Measurements from ENCODE around the gene POU6F2.

Gene POU6F2

DNA sequence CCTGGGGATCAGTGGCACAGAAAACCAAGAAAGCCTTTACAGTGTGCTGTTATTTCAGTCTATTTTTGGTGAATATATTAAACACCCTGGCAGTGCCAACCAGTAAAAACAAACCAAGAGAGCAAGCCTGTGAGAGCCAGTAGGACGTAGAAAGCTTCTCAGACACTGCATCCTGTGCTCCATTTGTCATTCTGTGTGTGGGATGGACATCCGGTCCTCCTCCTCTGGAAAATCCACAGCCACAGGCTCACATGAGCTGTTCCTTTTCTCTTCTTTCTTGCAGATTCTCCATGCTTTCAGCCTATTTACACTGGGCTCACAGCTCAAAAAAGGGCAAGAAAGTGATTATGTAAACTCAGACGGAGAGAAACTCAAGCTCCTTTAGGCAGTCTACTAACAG lies 468.8 kb downstream of the POU6F2 start:
- no peak for DNase-seq (ENCODE audit: low spot score)

DNA sequence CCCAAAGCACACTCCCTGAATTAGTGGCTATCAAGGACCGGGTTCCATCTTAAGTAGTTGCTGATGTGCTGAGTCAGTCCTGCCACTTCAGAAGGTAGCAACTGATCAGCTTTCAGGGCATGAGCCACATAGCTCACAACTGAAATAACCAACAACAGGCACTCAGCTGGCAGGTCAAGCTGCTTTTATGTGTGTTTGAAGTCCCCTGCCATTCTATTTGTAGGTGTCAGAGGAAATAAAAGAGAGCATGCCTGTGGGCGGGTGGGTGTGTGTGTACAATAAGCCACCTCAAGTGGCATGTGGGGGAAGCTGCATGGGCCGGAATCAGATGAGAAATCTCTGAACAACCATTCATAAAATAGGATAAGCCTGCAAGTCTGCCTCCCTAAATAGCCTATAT lies 474.2 kb downstream of the POU6F2 start:
- no peak for DNase-seq (ENCODE audit: low spot score)

DNA sequence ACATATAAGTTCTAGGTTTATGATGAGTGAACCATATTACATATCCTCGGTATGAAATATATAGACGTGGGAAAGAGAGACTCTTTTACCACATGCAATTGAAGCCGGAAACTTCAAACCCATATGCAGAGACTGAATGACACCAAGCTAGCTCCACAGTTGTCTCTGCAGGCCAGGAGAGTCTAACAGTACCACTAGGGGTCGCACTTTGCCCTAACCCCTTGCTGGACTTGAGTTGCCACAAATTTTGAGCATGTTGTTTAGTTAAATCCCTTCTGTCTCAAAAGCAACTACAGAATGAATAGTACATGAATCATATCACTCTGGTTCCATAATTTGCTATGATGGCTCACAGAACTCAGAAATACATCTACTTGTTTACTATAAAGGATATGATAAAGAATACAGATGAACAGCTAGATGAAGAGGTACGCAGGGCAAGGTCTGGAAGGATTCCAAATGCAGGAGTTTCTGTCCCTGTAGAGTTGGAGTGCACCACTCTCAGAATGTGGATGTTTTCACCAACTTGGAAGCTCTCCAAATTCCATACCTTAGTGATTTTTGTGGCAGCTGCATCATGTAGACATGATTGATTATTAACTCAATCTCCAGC lies 476.1 kb downstream of the POU6F2 start:
- peak; percentile 59 for DNase-seq (ENCODE audit: low spot score)

DNA sequence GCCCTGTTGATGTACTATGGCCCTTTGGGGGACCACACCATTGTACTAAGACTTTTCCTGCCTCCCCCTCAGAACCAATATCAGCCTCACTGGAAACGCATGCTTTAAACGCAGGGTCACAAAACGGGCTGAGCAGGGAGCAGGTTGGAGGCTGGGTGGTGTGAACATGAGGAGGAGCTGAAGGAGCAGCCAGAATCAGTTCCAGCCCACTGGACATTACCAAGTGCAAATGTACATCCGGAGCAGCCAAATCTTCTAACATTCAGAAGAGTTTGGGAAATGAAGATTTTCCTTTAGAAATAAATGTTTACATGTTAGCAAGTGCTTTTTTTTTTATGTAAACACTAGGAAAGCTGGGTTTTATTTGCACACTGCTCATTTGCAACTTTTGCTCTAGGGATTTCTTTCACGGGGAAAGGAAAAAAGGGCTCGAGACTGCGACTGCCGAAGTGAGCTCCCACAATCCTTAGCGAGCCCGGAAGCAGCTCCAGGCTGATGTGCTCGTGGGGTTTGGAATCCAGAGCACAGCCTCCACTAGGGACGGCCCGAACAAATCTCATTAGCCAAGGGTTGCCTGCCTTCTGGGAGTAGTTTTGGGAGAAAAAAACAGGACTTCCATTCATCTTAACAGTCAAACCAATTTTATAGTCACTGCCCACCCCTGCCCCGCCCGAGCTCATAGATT lies 480.5 kb downstream of the POU6F2 start:
- DNase-seq (ENCODE audit: low spot score): no peak

DNA sequence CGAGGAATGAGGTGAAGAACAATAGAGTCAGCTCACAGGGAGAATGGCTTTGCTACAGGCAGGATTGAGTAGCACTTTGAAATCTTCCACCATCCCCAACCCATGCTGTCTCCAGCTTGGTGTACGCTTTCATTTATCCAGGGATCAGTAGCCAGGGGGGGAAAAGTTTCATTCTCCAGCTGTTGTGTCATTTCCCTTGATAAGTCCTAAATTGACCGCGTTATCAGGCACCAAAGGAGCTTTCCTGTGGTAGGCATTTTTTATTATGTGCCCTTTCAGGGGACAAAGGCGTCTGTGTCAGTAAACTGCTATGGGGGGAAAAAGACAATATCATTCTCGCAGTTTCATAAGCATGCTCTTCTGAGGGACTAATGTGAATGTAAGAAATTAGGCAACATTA lies 481.9 kb downstream of the POU6F2 start:
- DNase-seq (ENCODE audit: low spot score): no peak

DNA sequence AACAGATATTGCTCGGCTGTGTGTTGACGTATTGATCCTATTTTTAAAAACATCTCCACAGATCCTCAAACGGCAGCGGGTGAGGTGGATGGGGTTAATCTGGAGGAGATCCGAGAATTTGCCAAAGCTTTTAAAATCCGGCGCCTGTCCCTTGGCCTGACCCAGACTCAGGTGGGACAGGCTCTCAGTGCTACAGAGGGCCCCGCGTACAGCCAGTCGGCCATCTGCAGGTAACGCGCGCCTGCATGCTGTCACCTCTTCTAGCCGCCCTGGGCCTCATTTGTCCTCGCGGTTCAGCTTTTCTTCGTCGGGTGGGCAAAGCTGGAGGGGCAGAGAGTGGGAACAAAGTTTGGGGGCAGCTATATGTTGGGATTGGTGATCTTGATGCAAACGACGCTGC lies 482.8 kb downstream of the POU6F2 start:
- no peak for DNase-seq (ENCODE audit: low spot score)

DNA sequence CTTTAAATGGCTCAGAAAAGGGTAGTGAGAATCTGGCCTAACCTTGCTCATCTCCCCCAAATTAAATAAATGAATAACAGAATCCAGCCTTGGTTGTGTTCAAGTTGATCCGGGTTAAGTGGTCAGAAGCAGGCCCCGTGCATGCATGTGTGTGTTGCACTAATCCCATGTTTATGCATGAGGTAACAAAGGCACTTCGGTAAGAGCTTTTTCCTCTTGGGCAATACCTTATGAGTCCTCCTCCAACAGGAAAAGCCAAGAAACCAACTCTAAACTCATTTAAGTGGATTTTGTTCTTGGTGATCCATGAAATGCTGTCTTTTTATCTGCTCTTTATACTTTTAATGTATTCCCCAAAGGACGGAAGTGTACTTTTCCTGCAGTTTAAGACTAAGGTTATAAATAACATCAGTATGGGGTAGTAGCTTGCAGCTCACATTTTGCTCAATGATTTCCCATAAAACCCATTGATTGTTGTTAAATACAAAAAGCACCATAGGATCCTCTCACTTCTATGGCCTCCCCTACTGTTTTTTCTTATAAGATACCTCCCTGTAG lies 483.6 kb downstream of the POU6F2 start:
- DNase-seq (ENCODE audit: low spot score): no peak

DNA sequence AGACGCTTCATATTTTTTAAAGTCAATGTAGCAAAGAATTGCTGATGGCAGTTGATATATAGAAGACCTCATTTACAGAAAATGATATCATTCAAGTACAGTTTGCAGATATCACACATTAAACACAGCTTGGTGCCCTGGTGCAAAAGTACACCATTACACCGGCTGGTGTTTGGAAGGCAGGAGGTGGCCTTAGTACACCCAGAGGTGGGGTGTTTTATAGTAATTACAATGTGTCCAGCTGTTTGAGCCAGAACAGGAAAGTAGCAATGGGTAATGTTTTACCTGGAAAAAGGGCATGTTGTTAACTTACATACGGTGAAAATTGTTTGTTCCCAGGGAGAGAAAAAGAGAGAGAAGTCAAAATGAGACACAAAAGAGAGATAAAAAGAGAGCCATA lies 485.5 kb downstream of the POU6F2 start:
- no peak for DNase-seq (ENCODE audit: low spot score)

DNA sequence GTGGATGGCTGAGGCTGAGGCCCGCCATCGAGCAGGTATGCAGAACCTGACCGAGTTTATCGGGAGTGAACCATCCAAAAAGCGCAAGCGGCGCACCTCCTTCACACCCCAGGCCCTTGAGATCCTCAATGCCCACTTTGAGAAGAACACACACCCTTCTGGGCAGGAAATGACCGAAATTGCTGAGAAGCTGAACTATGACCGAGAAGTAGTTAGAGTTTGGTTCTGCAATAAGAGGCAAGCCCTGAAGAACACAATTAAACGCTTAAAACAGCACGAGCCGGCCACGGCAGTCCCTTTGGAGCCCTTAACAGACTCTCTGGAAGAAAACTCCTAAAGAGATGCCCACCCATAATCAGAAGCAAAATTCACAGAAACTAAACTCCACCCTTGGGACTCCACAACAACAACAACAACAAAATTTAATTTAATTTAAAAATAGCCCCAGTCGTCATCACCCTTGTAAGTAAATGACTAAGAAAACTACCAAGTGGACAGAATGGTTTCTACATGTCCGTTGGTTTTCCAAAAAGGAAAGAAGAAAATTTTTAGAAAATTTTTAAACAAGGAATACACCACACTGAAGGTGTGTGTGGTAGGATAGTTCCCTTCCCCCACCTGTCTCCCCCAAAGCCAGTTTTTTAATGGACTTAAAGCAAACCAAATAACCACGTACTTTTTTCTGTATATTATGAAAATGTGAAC lies 486.8 kb downstream of the POU6F2 start:
- no peak for DNase-seq (ENCODE audit: low spot score)

DNA sequence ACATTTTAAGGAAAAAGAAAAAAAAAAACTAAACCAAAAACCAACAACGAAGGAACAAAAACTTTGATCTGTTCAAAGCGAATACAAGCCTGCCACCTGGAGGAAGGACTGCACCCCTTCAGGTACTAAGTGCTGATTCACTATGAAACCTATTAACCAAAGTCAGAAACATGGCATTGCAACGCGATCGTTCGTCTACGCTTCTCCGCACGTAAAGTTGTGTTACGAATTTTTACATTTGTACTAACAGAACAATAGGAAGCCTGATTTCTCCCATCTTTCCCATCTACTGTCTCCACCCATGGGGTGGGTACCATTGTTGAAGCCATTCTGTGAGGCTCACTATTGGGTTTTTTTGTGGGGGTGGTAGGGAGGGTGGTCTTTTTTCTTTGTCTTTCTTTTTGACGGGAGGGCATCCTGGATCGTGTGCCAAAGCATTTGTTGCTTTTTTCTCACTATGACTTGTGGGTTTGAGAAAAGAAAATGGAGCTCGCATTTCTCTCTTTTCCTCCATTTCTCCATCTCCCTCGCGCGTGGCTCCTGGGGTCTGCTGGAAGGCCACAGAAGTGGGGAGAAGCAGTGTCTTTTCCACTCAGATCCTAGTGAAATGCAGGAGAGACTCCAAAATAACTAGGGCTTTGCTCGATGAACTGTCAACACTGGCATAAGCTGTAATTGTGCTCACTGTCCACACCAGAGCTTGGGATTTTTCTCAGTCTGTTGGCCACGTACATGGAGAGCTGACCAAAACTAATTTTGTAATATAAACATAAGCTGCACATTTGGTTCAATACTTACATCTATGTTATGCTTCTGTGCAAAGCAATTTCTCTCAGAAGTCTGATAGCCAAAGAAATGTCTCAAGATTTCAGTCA lies 487.6 kb downstream of the POU6F2 start:
- DNase-seq (ENCODE audit: low spot score): peak; percentile 43

DNA sequence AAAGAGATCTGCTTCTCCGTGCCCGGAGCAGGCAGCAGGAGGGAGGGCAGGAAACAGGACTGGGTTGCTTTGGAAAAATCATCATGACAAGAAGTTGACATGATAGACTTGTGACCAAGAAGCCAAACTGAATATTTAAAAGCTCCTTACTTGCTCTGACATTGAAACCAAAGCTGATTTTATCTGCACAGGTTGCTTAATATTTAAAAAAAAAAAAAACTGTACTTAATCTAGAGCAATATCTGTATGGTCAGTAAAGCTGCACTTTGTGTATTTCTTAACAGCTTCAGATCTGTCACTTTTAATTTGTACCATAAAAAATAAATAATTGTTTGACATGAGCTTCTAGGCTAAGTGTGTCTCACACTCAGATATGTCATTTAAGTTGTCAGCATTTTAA lies 490.6 kb downstream of the POU6F2 start:
- no peak for DNase-seq (ENCODE audit: low spot score)

DNA sequence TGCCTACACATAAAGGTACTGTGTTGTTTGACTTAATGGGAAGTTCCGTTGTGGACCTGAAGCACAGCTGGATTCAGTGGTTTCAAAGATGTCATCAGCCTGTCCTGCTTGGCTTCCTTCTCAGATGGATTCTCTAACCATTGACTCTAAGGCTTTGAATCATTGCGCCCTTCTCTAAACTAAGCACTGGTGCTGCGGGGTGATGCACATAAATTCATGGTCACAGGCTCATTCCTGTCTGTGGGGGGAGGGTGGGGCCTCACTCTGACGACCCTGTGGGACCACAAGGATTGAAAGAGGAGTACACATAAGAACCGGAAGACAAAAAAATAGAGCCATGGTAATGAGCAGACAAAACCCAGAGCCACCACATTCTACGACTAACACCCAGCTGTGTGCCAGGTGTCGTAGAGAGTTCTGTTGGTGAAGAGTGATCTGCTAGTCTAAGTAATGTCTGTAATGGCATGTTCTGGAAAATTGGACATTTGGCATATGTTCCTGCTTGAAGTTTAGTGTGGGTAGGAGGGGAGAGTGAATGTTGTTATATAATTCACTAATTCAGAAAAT lies 491.2 kb downstream of the POU6F2 start:
- DNase-seq (ENCODE audit: low spot score): no peak

DNA sequence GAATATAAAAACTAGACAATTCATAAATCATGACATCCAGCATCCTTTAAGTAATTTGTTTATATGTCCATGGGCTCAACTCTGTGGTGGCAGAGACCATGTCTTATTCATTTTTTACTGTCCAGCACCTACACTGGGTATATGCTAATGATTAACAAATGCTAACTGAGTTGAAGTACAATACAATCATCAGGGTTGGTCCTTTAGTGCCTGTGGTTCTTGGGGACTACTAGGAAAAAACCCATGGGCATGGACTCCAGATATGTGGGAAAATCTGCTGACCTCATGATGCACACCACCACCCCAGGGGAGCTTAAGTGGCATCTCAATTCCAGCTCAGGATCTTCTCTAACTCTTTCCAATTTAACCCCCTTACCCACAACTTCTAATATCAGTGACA lies 503.2 kb downstream of the POU6F2 start:
- no peak for DNase-seq (ENCODE audit: low spot score)

DNA sequence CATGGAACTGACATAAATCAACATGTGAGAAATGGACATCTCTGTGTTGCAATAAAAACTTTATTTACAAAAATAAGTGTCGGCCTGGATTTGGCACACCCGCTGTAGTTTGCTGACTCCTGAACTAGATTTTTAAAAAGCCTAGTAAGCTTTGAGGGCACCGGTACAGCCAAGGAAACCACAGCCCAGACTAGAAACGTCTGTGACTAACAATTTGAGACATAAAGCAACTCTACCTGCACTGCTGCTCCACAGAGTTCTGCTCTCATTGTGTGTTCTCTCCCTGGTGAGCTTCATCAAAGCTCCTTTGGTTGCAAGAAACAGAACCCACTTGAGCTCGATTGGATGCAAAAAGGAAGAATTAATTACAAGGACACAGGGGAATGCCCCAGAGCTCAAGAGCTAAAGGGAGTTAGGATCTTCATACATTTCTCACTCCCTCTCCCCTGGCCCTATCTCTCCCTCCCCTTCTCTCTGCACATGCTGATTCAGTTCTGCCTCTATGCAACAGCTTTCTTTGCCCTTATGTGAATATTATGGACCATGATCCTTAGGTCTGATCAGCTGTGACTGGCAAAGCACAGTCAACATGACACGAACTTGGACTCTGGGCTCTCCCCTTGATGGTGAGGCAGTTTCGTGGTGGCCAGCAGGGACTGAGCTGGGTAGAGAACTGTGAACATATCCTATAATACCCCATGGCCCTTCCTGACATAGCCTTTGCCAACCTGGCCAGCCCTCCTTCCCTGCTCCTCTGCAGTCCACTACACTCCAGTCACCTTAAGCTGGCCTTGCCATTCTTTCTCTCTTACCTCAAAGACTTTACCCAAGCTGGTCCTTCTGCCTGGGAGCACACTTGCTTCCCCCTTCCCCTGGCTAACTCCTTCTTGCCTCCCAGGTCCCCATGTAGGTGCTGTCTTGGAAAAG lies 511.0 kb downstream of the POU6F2 start:
- DNase-seq (ENCODE audit: low spot score): no peak

DNA sequence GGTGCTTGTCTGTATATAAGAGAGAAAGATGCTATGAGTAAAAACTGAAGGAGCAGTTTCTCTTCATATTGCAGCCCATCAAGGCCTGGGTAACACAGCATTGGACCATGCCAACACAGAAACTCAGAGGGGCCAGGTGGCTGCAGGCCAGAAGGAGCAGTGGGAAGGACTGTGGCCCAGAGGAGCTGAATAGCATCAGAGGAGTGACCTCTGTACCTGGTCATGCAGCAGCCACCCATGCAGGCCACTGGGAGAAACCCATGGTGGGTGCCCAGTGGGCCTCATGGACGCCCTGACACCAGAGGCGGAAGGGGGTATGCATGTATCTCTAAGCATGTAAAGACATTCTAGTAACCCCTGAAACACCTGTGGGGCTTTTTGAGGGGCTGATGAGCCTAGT lies 512.6 kb downstream of the POU6F2 start:
- DNase-seq (ENCODE audit: low spot score): no peak

DNA sequence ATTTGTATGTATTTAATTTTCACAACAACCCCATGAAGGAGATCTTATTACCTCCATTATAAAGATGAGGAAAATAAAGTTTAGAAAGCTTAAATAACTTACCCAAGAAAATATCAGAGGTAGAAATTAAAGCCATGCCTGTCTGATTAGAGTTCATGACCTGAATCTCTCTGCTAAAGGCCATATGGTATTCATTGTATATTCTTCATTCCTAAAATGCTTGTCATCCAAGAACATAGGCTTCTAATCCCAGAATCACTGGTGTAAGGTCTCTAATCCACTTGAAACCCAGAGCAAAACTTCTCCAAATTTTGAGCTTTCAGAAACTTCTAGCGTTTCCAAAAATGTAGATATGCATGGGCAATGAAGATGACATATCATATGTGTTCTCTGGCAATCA lies 516.2 kb downstream of the POU6F2 start:
- no peak for DNase-seq (ENCODE audit: low spot score)

DNA sequence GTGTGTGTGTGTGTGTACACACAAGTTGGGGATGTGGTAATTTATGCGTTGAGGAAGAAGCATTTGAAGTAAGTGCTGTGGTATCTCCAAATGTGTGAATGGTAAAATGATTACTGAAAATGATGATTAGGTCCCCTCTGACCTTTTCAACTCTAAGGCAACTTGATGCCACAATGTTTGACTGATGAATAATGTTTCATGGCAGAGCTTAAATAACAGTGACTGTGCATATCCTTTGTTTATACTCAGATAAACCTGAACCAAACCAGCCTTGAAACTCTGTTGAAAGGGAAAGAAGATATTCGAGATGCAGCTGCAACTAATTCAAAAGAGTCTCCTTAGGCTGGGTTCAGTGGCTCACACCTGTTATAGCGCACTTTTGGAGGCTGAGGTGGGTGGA lies 523.6 kb downstream of the POU6F2 start:
- DNase-seq (ENCODE audit: low spot score): no peak

DNA sequence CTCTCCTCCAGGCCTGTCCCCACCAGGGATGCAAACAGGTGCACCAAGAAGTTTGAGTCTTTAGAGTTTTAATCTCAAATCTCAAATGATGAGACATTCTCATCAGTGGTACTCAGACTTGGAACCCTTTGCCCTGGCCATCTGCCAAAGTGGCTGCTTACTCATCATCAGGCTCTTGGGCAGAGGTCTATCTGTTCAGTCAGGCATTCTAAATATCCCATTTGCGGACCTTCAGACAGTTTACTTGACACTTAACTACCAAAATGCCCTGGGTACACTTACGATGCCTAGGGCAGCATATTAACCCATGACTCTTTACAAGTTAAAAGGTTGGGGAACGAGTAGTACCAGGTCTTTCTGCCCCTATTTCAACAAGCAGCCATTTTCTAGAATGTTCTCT lies 527.3 kb downstream of the POU6F2 start:
- no peak for DNase-seq (ENCODE audit: low spot score)

DNA sequence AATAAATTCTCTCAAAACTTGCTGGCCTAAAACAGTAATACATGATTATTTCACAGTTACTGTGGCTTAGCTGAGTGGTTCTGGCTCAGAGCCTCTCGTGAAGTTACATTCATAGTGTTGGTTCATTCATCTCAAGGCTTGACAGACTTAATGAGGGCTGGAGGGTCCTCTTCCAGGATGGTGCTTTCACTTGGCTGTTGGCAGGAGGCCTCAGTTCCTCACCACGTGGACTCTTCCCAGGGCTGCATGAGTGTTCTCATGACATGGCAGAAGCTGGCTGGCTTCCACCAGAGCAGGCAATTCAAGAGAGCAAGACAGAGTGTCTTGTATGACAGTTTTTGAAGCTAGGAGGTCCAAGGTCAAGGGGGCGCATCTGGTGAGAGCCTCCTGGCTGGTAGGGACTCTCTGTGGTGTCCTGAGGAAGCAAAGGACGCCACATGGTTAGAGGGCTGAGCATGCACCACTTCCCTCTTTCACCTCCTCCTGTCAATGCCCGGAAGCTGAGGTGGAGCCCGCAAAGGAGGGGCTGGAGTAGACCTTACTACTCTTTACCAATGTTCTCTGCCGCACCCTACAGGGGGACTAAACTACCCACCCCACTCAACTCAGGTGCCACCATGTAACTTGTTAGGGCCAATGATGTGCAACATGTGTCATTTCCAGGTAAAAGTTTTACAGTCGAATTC lies 530.3 kb downstream of the POU6F2 start:
- no peak for DNase-seq (ENCODE audit: low spot score)

DNA sequence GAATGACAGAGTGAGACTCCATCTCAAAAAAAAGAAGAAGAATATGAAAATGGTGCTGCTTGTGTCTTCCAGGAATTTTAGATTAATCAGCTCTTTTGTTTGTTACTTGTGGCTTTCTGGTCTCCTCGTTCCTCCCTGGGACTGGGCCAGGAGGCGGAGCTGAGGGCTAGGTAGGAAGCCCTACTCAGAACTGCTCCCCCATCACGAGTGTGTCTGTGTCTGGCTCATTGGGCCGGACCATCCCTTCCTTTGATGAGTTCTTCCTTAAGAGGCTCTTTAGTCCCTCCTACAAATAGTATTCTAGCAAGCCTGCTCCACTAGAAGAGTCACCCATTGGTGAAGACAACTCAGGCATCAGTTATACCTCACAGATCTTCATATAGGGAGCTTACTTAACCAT lies 531.7 kb downstream of the POU6F2 start:
- DNase-seq (ENCODE audit: low spot score): no peak
